ENCODE measurements around the gene DCLK1.

DCLK1 gene

DNA sequence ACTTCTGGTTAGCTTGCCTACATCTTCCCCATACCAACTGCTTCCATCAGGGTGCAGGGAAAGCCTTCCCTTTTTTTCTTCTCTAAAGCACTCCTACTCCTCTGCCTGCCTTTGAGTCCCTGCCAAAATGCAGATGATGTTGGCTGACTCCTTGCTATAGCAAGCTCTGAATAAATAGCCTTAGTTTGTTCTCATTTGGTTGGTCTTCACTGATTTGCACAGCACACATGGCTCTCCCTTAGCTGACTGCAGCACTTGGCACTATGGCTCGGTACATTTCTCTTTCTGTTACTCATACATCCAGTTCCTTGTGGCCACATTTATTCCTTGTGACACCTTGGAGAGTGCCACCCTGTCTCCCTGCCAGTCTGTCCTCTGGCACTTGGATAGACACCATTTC is 249.8 kb downstream of the DCLK1 start:
- H3K36me3 ChIP-seq (ENCODE audit: insufficient read depth, low read length): peaks cover 4% of the 10 kb centered on the region
- H2AFZ ChIP-seq (ENCODE audit: low read depth, low read length): no peak overlapping the region
- H3K4me3 ChIP-seq (ENCODE audit: low read length): no peak overlapping the region
- H3K9me3 ChIP-seq (ENCODE audit: low read length): no peaks in the 10 kb centered on the region
- no peaks in the 10 kb centered on the region for H3K27me3 ChIP-seq (ENCODE audit: insufficient read depth, low read length)
- no peaks in the 10 kb centered on the region for H3K4me1 ChIP-seq (ENCODE audit: insufficient read depth, low read length)

DNA sequence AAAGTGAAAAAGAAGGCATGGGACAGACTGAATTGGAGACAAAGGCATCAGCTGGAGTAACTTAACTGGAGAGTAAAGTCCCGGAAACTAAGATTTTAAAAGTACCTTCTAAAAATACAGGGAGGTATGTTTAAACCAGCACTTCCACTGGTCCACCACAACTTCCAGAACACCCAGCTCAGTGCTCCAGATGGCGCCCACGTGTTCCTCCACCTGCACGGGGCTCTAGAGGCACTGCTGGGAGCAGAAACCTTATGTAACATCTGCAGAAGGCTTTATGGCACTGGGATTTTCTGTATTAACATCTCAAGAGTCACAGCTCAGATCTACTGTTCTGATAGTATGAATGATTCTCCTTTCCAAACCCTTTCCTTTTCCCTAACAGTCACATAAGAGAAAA is 252.1 kb downstream of the DCLK1 start:
- Histone ChIP-seq H3K4me1 (ENCODE audit: insufficient read depth, low read length) (no peaks in the 10 kb centered on the region), H3K27me3 (ENCODE audit: insufficient read depth, low read length) (no peaks in the 10 kb centered on the region), H3K36me3 (ENCODE audit: insufficient read depth, low read length) (peaks cover 4% of the 10 kb centered on the region), H3K4me3 (ENCODE audit: low read length) (no peak overlapping the region), H3K9me3 (ENCODE audit: low read length) (peaks cover 2% of the 10 kb centered on the region), H2AFZ (ENCODE audit: low read depth, low read length) (no peak overlapping the region)

GRCh38 chr13:35876601-35877000 is 254.6 kb downstream of the DCLK1 start:
- peaks cover 2% of the 10 kb centered on the region for H3K9me3 ChIP-seq (ENCODE audit: low read length)
- H3K4me3 ChIP-seq (ENCODE audit: low read length): no peak overlapping the region
- no peak overlapping the region for H2AFZ ChIP-seq (ENCODE audit: low read depth, low read length)
- no peaks in the 10 kb centered on the region for H3K27me3 ChIP-seq (ENCODE audit: insufficient read depth, low read length)
- H3K36me3 ChIP-seq (ENCODE audit: insufficient read depth, low read length): no peaks in the 10 kb centered on the region
- H3K4me1 ChIP-seq (ENCODE audit: insufficient read depth, low read length): no peaks in the 10 kb centered on the region

GRCh38 chr13:35874704-35875103 is 256.5 kb downstream of the DCLK1 start:
- Histone ChIP-seq H3K9me3 (ENCODE audit: low read length) (peaks cover 2% of the 10 kb centered on the region), H3K27me3 (ENCODE audit: insufficient read depth, low read length) (no peaks in the 10 kb centered on the region), H3K4me3 (ENCODE audit: low read length) (no peak overlapping the region), H3K36me3 (ENCODE audit: insufficient read depth, low read length) (peaks cover 5% of the 10 kb centered on the region), H2AFZ (ENCODE audit: low read depth, low read length) (no peak overlapping the region), H3K4me1 (ENCODE audit: insufficient read depth, low read length) (no peaks in the 10 kb centered on the region)

DNA sequence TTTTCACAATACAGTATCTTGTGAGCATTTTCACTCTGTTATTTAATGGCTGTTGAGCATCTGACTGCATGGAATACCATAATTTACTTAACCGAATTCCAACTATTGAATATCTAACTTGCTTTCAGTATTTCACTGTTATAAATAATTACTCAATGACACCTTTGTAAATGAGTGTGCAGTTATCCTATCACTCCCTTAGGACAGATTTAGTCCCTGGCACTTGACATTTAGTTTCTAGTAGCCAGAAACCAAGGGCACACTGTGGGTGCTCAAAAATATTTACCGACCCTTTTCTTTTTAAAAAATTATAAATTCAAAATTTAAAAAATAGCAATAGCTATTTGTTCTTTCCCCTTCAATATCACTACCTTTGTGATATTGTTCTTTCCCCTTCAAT is 258.8 kb downstream of the DCLK1 start:
- Histone ChIP-seq H3K4me3 (ENCODE audit: low read length) (no peak overlapping the region), H3K4me1 (ENCODE audit: insufficient read depth, low read length) (no peaks in the 10 kb centered on the region), H2AFZ (ENCODE audit: low read depth, low read length) (no peak overlapping the region), H3K9me3 (ENCODE audit: low read length) (peaks cover 2% of the 10 kb centered on the region), H3K36me3 (ENCODE audit: insufficient read depth, low read length) (peaks cover 10% of the 10 kb centered on the region), H3K27me3 (ENCODE audit: insufficient read depth, low read length) (no peaks in the 10 kb centered on the region)

DNA sequence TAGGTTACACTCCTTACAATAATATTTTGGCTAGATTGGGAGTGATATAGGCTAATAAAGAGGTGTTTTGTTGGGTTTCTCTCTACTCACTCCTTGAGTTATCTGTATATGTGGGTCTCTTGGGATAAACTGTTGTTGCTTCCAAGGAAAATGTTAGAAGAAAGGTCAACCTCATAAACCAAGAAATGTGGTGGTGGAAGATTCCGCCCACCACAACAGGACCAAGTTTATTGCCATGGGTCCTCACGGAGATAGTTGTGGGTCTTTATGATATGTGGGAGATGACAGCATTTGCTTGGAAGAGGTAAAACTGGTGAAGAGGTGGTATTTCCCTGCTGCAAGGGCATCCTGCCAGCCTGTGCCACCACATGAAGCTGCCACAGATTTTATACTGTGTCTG is 259.6 kb downstream of the DCLK1 start:
- Histone ChIP-seq H3K9me3 (ENCODE audit: low read length) (peaks cover 2% of the 10 kb centered on the region), H2AFZ (ENCODE audit: low read depth, low read length) (no peak overlapping the region), H3K4me1 (ENCODE audit: insufficient read depth, low read length) (no peaks in the 10 kb centered on the region), H3K4me3 (ENCODE audit: low read length) (no peak overlapping the region), H3K27me3 (ENCODE audit: insufficient read depth, low read length) (no peaks in the 10 kb centered on the region), H3K36me3 (ENCODE audit: insufficient read depth, low read length) (peaks cover 10% of the 10 kb centered on the region)

- H3K4me1 ChIP-seq (ENCODE audit: insufficient read depth, low read length): no peaks in the 10 kb centered on the region
- no peaks in the 10 kb centered on the region for H3K9me3 ChIP-seq (ENCODE audit: low read length)
- no peaks in the 10 kb centered on the region for H3K27me3 ChIP-seq (ENCODE audit: insufficient read depth, low read length)
- no peak overlapping the region for H3K4me3 ChIP-seq (ENCODE audit: low read length)
- H3K36me3 ChIP-seq (ENCODE audit: insufficient read depth, low read length): peaks cover 10% of the 10 kb centered on the region
- H2AFZ ChIP-seq (ENCODE audit: low read depth, low read length): no peak overlapping the region
Measured at GRCh38 chr13:35866801-35867200, 264.4 kb downstream of the DCLK1 start.

- peaks cover 10% of the 10 kb centered on the region for H3K36me3 ChIP-seq (ENCODE audit: insufficient read depth, low read length)
- H3K4me1 ChIP-seq (ENCODE audit: insufficient read depth, low read length): no peaks in the 10 kb centered on the region
- no peaks in the 10 kb centered on the region for H3K27me3 ChIP-seq (ENCODE audit: insufficient read depth, low read length)
- H3K4me3 ChIP-seq (ENCODE audit: low read length): no peak overlapping the region
- no peaks in the 10 kb centered on the region for H3K9me3 ChIP-seq (ENCODE audit: low read length)
- no peak overlapping the region for H2AFZ ChIP-seq (ENCODE audit: low read depth, low read length)
Measured at GRCh38 chr13:35865341-35866240, 265.6 kb downstream of the DCLK1 start.

DNA sequence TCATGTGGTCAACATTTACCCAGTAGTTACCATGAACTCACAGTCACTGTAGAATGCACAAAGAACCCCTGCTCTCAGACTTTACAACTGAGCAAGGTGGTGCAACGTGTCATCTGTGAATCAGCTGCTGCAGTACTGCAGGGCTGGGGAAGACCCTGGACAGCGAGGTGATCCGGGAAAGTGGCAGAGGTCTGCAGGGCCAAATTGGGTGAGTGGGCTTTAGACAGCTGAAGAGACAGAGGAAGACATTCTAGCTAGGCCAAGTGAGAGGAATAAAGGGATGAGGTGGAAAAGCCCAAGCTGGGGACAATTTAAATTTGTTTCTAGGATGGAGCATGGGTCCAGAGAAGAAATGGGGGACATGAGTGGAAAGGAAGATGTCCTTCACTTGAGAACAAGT is 270.5 kb downstream of the DCLK1 start:
- Histone ChIP-seq H3K4me1 (ENCODE audit: insufficient read depth, low read length) (peaks cover 19% of the 10 kb centered on the region), H3K36me3 (ENCODE audit: insufficient read depth, low read length) (no peaks in the 10 kb centered on the region), H2AFZ (ENCODE audit: low read depth, low read length) (no peak overlapping the region), H3K4me3 (ENCODE audit: low read length) (no peak overlapping the region), H3K27me3 (ENCODE audit: insufficient read depth, low read length) (no peaks in the 10 kb centered on the region), H3K9me3 (ENCODE audit: low read length) (no peaks in the 10 kb centered on the region)

- Histone ChIP-seq H3K4me1 (ENCODE audit: insufficient read depth, low read length) (peaks cover 25% of the 10 kb centered on the region), H3K9me3 (ENCODE audit: low read length) (no peaks in the 10 kb centered on the region), H3K4me3 (ENCODE audit: low read length) (no peak overlapping the region), H3K36me3 (ENCODE audit: insufficient read depth, low read length) (no peaks in the 10 kb centered on the region), H2AFZ (ENCODE audit: low read depth, low read length) (no peak overlapping the region), H3K27me3 (ENCODE audit: insufficient read depth, low read length) (no peaks in the 10 kb centered on the region)
Measured at GRCh38 chr13:35859981-35860380, 271.2 kb downstream of the DCLK1 start.

- Histone ChIP-seq H3K9me3 (ENCODE audit: low read length) (no peaks in the 10 kb centered on the region), H3K27me3 (ENCODE audit: insufficient read depth, low read length) (no peaks in the 10 kb centered on the region), H3K4me3 (ENCODE audit: low read length) (no peak overlapping the region), H3K36me3 (ENCODE audit: insufficient read depth, low read length) (no peaks in the 10 kb centered on the region), H2AFZ (ENCODE audit: low read depth, low read length) (no peak overlapping the region), H3K4me1 (ENCODE audit: insufficient read depth, low read length) (peaks cover 25% of the 10 kb centered on the region)
Measured at GRCh38 chr13:35858665-35859064, 272.5 kb downstream of the DCLK1 start.

- H3K4me3 ChIP-seq (ENCODE audit: low read length): no peak overlapping the region
- H3K9me3 ChIP-seq (ENCODE audit: low read length): no peaks in the 10 kb centered on the region
- H3K4me1 ChIP-seq (ENCODE audit: insufficient read depth, low read length): peaks cover 25% of the 10 kb centered on the region
- no peaks in the 10 kb centered on the region for H3K27me3 ChIP-seq (ENCODE audit: insufficient read depth, low read length)
- no peak overlapping the region for H2AFZ ChIP-seq (ENCODE audit: low read depth, low read length)
- peaks cover 4% of the 10 kb centered on the region for H3K36me3 ChIP-seq (ENCODE audit: insufficient read depth, low read length)
Measured at GRCh38 chr13:35857769-35858168, 273.4 kb downstream of the DCLK1 start.

GRCh38 chr13:35856721-35857364 is 274.3 kb downstream of the DCLK1 start:
- Histone ChIP-seq H3K36me3 (ENCODE audit: insufficient read depth, low read length) (peaks cover 4% of the 10 kb centered on the region), H3K9me3 (ENCODE audit: low read length) (no peaks in the 10 kb centered on the region), H3K4me3 (ENCODE audit: low read length) (no peak overlapping the region), H3K4me1 (ENCODE audit: insufficient read depth, low read length) (peaks cover 28% of the 10 kb centered on the region), H2AFZ (ENCODE audit: low read depth, low read length) (no peak overlapping the region), H3K27me3 (ENCODE audit: insufficient read depth, low read length) (no peaks in the 10 kb centered on the region)
